ENCODE measurements around the gene TMEM205. TPM values are rescaled to one million over a fixed set of nuclear protein-coding genes. Genes with fewer than 3 reads are reported as not detected.
"Not testable (repeated sequence)": the region's sequence is repeated elsewhere in the genome, so short reads cannot be mapped to it uniquely, and the experiment has no call there.

The TMEM205 gene
- total RNA-seq, 2 experiments from 2014 or later = 8.8 to 10.4 TPM

DNA sequence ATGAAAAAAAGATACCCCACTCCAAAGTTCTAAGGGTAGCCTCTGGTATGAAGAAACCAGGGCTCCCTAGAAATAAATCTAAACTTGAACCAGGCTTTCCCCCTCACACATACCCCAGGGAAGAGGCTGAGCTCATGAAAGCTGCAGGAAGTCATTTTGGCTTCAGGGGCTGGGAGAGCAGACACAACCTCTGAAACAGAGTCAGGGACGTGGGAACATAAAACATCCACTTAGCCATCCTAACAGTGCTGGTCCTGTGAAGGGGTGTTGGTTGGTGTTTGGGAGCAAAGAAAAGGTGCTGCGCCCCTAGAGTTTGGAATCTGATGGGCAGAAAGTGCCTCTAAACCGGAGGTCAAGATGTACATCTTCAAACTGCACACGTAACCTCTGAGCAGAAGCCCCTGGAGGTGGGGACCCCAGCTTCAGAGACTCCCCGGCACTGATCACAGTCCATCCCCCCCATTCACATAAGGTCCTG, 22.4 kb downstream of the TMEM205 start:
- Mint-ChIP-seq H3K36me3 (ENCODE audit: low read depth) (peaks cover 4% of the 10 kb centered on the region), H3K4me3 (no peak overlapping the region), H3K4me1 (ENCODE audit: low read depth) (peaks cover 13% of the 10 kb centered on the region), H3K9me3 (no peaks in the 10 kb centered on the region), H3K27ac (no peak overlapping the region), H3K27me3 (peaks cover 9% of the 10 kb centered on the region)
- no peaks in the 10 kb centered on the region for H3K9me3 ChIP-seq (ENCODE audit: control insufficient read depth in 1 of 2, insufficient read depth in 1 of 2, low read length in 2 of 2)
- peaks cover 0 to 2% of the 10 kb centered on the region in 2 experiments for H3K27me3 ChIP-seq (ENCODE audit: control insufficient read depth in 1 of 2, insufficient read depth in 2 of 2, low read length in 2 of 2)
- no peak for DNase-seq
- H3K4me3 ChIP-seq (ENCODE audit: low read length) = no peak overlapping the region
- peak; percentile 14 for ATAC-seq (ENCODE audit: poor library complexity)
- no peak for TF ChIP-seq CTCF (IDR thresholded peaks at IDR 0.05)
- intact Hi-C loops (cut with DNase I, micrococcal nuclease) = no loop called here
- ChIA-PET CTCF (interaction anchor here (0.7 kb wide), 1 partner anchor 57 kb away, joined by 3 read pairs; no protein-coding TSS in a partner anchor), POLR2A (interaction anchor here (0.7 to 2.3 kb wide), 2 partner anchors 16 to 58 kb away, joined by 3 to 8 read pairs; partner anchors contain the start of gene RAB3D)
- H3K4me1 ChIP-seq (ENCODE audit: insufficient read depth, low read length) = peaks cover 18% of the 10 kb centered on the region
- no peak overlapping the region for H3K27ac ChIP-seq (ENCODE audit: low read depth in 1 of 2, low read length in 2 of 2)
- H3K36me3 ChIP-seq (ENCODE audit: insufficient read depth, low read length) = no peaks in the 10 kb centered on the region

DNA sequence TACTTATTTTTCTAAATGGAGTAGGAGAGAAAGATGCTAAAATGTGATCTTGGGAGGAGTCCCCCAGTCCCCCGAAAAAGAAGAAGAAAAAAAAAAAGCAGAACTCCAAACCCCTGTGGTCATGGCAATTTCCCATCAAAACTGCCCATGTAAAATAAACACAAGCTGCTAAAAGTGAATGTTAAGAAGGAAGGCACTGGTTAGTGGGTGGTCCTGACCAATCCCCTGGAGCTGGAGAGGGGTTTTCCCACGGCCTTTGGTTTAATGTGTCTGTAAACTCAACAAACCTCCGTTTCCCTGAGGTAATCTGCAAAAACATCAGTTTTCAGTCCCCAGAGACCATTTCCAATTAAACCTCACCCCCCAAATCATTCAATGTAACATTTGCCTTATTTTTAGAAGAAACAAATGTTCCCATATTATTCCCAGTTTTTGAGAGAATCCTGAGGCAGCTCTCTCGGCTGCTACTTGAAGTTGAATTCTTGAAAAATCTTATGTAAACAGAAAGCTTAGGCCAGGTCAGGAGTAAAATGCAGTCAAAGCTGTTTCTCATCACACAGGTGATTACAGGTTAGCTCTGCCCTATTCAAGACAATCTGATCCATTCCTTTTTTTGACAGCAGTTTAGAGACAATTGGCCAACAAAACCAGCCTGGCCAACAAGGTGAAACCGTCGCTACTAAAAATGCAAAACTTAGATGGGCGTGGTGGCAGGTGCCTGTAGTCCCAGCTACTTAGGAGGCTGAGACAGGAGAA, 23.6 kb downstream of the TMEM205 start:
- no peak overlapping the region for H3K27ac ChIP-seq (ENCODE audit: low read depth in 1 of 2, low read length in 2 of 2)
- no peak overlapping the region for H3K27ac Mint-ChIP-seq
- ATAC-seq (ENCODE audit: poor library complexity) (no peak), DNase-seq (no peak)
- TF ChIP-seq CTCF (IDR thresholded peaks at IDR 0.05) = no peak
- peaks cover 18% of the 10 kb centered on the region for H3K4me1 ChIP-seq (ENCODE audit: insufficient read depth, low read length)
- no peak overlapping the region for H3K4me3 Mint-ChIP-seq
- ChIA-PET POLR2A (interaction anchor here (2.3 kb wide), 1 partner anchor 17 kb away, joined by 8 read pairs; the partner anchor contains the start of gene RAB3D), CTCF (interaction anchor here (0.7 kb wide), 1 partner anchor 58 kb away, joined by 3 read pairs; no protein-coding TSS in a partner anchor)
- no peaks in the 10 kb centered on the region for H3K9me3 Mint-ChIP-seq
- H3K4me3 ChIP-seq (ENCODE audit: low read length) = no peak overlapping the region
- intact Hi-C loops (cut with DNase I, micrococcal nuclease) = no loop called here
- peaks cover 0 to 2% of the 10 kb centered on the region in 2 experiments for H3K27me3 ChIP-seq (ENCODE audit: control insufficient read depth in 1 of 2, insufficient read depth in 2 of 2, low read length in 2 of 2)
- H3K36me3 Mint-ChIP-seq (ENCODE audit: low read depth) = peaks cover 4% of the 10 kb centered on the region
- no peaks in the 10 kb centered on the region for H3K36me3 ChIP-seq (ENCODE audit: insufficient read depth, low read length)
- peaks cover 13% of the 10 kb centered on the region for H3K4me1 Mint-ChIP-seq (ENCODE audit: low read depth)
- H3K27me3 Mint-ChIP-seq = peaks cover 10% of the 10 kb centered on the region
- no peaks in the 10 kb centered on the region for H3K9me3 ChIP-seq (ENCODE audit: control insufficient read depth in 1 of 2, insufficient read depth in 1 of 2, low read length in 2 of 2)

DNA sequence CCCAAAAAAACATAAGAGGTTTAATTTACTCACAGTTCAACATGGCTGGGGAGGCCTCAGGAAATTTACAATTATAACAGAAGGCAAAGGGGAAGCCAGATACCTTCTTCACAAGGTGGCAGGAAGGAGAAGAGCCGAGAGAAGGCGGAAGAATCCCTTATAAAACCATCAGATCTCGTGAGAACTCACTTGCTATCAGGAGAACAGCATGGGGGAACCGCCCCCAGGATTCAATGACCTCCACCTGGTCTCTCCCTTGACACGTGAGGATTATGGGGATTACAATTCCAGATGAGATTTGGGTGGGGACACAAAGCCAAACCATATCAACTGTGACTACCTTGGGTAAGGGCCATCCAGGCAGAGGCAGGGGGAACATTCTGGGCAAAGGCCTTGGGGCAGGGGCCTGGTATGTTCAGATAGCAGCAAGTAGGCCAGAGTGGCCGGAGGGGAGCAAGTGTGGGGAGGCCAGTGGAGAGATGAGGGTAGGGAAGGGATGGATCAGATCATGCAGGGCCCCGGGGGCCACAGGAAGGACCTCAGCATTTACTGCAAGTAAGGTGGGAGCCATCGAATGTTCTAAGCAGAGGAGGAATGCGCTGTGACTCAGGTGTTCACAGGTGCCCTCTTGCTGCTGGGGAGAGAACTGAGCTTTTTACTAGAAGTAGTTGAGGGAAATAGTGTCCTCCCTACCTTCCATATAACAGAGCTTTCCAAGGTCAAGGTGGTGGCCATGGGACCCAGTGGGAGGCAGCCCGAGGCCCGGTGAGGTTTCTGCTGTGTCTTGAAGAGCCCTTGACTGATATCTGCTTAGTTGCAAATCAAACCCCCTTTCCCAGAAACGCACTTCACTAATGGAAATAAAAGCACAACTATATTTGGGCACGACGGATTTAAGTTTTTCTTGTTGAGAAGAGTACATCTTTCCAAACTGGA, 24.6 kb downstream of the TMEM205 start:
- no peak for TF ChIP-seq CTCF (IDR thresholded peaks at IDR 0.05)
- no peak for DNase-seq
- no peak overlapping the region for H3K27ac Mint-ChIP-seq
- CTCF ChIA-PET = no interaction called here
- H3K27me3 Mint-ChIP-seq = peaks cover 15% of the 10 kb centered on the region
- peaks cover 0 to 2% of the 10 kb centered on the region in 2 experiments for H3K27me3 ChIP-seq (ENCODE audit: control insufficient read depth in 1 of 2, insufficient read depth in 2 of 2, low read length in 2 of 2)
- peaks cover 13% of the 10 kb centered on the region for H3K4me1 Mint-ChIP-seq (ENCODE audit: low read depth)
- POLR2A ChIA-PET = interaction anchor here (0.7 kb wide), 1 partner anchor 184 kb away, joined by 5 read pairs; no protein-coding TSS in a partner anchor
- H3K4me3 ChIP-seq (ENCODE audit: low read length) = peak overlapping the region; percentile 1
- H3K27ac ChIP-seq (ENCODE audit: low read depth in 1 of 2, low read length in 2 of 2) = no peak overlapping the region
- H3K9me3 ChIP-seq (ENCODE audit: control insufficient read depth in 1 of 2, insufficient read depth in 1 of 2, low read length in 2 of 2) = no peaks in the 10 kb centered on the region
- H3K36me3 ChIP-seq (ENCODE audit: insufficient read depth, low read length) = no peaks in the 10 kb centered on the region
- intact Hi-C loops (cut with DNase I, micrococcal nuclease) = no loop called here
- ATAC-seq (ENCODE audit: poor library complexity) = no peak
- H3K9me3 Mint-ChIP-seq = no peaks in the 10 kb centered on the region
- H3K36me3 Mint-ChIP-seq (ENCODE audit: low read depth) = no peaks in the 10 kb centered on the region
- H3K4me3 Mint-ChIP-seq = no peak overlapping the region
- peaks cover 18% of the 10 kb centered on the region for H3K4me1 ChIP-seq (ENCODE audit: insufficient read depth, low read length)

DNA sequence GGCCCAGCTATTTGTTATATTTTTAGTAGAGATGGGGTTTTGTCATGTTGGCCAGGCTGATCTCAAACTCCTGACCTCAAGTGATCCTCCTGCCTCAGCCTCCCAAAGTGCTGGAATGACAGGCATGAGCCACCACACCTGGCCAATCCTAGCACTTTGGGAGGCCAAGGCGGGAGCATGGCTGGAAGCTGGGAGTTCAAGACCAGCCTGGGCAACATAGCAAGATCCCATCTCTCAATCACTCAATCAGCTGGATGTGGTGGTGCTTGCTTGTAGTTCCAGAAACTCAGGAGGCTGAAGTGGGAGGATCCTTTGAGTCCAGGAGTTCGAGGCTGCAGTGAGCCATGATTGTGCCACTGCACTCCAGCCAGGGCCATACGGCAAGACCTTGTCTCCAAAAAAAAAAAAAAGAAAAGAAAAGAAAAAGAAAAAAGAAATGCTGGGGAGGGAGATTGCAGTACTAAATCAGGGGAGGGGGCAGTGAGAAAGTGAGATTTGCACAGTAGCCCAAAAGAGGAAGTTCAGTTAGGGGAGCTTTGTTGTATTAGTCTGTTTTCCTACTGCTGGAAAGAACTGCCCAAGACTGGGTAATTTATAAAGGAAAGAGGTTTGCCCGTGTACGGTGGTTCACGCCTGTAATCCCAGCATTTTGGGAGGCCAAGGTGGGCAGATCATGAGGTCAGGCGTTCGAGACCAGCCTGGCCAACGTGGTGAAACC, 25.6 kb downstream of the TMEM205 start:
- POLR2A ChIA-PET = interaction anchor here (0.7 kb wide), 1 partner anchor 183 kb away, joined by 5 read pairs; no protein-coding TSS in a partner anchor

More for the DNA sequence above, 25.6 kb downstream of the TMEM205 start:
- H3K27me3 ChIP-seq (ENCODE audit: control insufficient read depth in 1 of 2, insufficient read depth in 2 of 2, low read length in 2 of 2); H3K27ac ChIP-seq (ENCODE audit: low read depth in 1 of 2, low read length in 2 of 2); intact Hi-C loops (cut with DNase I, micrococcal nuclease); H3K9me3 ChIP-seq (ENCODE audit: control insufficient read depth in 1 of 2, insufficient read depth in 1 of 2, low read length in 2 of 2); H3K4me3 Mint-ChIP-seq; H3K9me3 Mint-ChIP-seq; H3K27ac Mint-ChIP-seq; H3K36me3 Mint-ChIP-seq (ENCODE audit: low read depth); DNase-seq; CTCF ChIA-PET; ATAC-seq (ENCODE audit: poor library complexity); H3K36me3 ChIP-seq (ENCODE audit: insufficient read depth, low read length): not testable (repeated sequence)
- Mint-ChIP-seq H3K4me1 (ENCODE audit: low read depth) (peaks cover 13% of the 10 kb centered on the region), H3K27me3 (peaks cover 15% of the 10 kb centered on the region)
- peaks cover 18% of the 10 kb centered on the region for H3K4me1 ChIP-seq (ENCODE audit: insufficient read depth, low read length)
- peak overlapping the region; percentile 1 for H3K4me3 ChIP-seq (ENCODE audit: low read length)

All from CD4-positive, alpha-beta T cell (primary cell).